AG09309 (cell line): Measurements from ENCODE around the gene FOXN3.

Experiments used
- DNase-seq: peaks from one replicate; pipeline ENCODE4 v3.0.0-alpha.2; 2010; ENCODE audit warnings: low read depth
- H3K4me3 ChIP-seq: 2 replicates; pipeline ENCODE4 v1.5.1; 2011; ENCODE audit warnings: mild to moderate bottlenecking, low read depth, low read length, moderate library complexity; ENCODE audit not compliant: control insufficient read depth
- TF ChIP-seq, protein P1 (sequence below): IDR thresholded peaks from 2 replicates; pipeline ENCODE4 v1.5.1; 2011; ENCODE audit warnings: mild to moderate bottlenecking, low read depth, low read length, inconsistent platforms; ENCODE audit not compliant: insufficient read depth, control insufficient read depth; ENCODE audit errors: missing control alignments

FOXN3 gene

GRCh38 chr14:89312932-89313331, 104.1 kb downstream of the FOXN3 start:
- no peak for DNase-seq
- no peak overlapping the region for H3K4me3 ChIP-seq
- TF ChIP-seq, protein P1, sequence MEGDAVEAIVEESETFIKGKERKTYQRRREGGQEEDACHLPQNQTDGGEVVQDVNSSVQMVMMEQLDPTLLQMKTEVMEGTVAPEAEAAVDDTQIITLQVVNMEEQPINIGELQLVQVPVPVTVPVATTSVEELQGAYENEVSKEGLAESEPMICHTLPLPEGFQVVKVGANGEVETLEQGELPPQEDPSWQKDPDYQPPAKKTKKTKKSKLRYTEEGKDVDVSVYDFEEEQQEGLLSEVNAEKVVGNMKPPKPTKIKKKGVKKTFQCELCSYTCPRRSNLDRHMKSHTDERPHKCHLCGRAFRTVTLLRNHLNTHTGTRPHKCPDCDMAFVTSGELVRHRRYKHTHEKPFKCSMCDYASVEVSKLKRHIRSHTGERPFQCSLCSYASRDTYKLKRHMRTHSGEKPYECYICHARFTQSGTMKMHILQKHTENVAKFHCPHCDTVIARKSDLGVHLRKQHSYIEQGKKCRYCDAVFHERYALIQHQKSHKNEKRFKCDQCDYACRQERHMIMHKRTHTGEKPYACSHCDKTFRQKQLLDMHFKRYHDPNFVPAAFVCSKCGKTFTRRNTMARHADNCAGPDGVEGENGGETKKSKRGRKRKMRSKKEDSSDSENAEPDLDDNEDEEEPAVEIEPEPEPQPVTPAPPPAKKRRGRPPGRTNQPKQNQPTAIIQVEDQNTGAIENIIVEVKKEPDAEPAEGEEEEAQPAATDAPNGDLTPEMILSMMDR, result no peak

- TF ChIP-seq, protein P1, result no peak
- no peak overlapping the region for H3K4me3 ChIP-seq
- no peak for DNase-seq
Observed at GRCh38 chr14:89310211-89310610, 106.8 kb downstream of the FOXN3 start.

DNA sequence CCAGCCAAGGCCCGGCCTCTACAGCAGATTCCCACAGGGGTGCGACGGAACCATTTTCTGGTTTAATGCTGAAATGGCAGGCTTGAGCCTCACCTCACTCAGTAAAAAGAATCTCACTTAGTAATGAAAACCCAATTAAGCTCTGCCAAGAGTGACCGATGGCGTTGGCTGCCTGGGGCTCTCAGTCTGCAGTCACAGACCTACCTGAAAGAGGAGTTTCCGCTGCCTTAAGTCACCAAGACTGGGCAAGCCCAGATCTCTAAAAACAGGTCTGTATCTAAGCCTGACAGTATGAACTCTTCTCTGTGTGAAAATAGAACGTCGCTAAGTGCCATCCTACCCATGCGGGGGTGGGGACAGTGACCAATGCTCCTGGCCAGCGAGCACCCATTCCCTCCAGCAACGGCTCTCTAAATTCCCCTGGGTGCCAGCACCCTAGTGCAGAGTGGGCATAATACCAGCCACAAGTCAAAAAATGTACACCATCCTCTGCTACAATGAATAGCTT, 107.3 kb downstream of the FOXN3 start:
- no peak for DNase-seq
- no peak overlapping the region for H3K4me3 ChIP-seq
- TF ChIP-seq, protein P1, result no peak

DNA sequence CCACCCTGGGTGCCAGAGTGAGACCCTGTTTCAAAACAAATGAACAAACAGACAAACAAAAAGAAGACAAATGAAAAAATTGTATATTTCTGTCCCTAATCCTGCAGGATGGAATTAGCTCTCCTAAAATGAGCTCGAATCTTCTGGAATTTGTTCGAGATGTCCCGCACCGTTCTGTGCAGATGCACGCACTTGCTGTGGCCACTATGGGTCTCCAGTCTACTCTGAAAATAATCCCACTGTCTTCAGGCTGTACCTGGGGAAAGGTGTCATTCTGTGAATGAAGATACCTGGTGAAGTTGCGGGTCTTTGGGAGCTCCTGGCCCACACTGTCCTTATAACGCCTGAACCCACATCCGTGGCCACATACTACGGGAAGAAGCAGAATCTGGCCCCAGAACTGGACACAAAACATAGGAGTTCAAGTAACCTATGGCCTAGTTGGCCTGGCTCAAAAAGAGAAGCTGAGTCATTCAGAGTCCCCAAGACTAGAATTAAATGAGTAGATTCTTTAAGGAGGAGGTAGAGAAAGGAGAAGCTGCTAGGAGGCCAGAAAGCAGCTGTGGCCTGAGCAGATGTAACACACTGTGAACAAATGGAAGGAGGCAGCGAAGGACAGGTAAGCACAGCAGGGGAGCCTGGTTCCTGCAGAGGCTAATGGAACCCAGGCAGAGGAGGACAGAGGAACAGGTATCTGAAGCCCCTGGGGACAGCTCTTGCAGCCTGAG, 108.6 kb downstream of the FOXN3 start:
- TF ChIP-seq, protein P1, result no peak
- no peak overlapping the region for H3K4me3 ChIP-seq
- DNase-seq, result no peak

DNA sequence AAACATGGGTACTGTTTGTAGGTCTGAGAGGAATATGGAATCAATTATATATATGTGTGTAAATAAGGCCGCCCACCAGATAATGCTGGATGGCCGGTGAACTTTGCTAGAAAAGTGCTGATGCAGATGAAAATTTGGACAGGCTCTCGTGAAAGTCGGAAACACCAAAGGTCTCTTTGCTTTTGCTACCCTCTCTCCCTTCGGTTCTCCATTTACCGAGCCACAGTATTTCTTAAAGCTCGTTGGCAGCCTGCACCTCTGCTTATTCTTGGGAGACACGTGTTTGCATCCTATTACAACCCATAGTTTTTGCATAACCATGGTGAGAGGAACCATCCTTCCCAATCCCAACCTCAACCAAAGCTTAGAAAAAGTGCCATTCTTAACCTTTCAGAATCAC, 109.6 kb downstream of the FOXN3 start:
- no peak overlapping the region for H3K4me3 ChIP-seq
- DNase-seq, result no peak
- TF ChIP-seq, protein P1, result no peak

- TF ChIP-seq, protein P1, result no peak
- DNase-seq, result no peak
- H3K4me3 ChIP-seq, result no peak overlapping the region
Observed at GRCh38 chr14:89304972-89305703, 111.9 kb downstream of the FOXN3 start.
